Coronary artery (tissue), 2 donors: ENCODE results near the gene LSM14A.
"Not testable (repeated sequence)": the region's sequence is repeated elsewhere in the genome, so short reads cannot be mapped to it uniquely, and the experiment has no call there.

ENCODE experiments used
- DNase-seq: peaks from one replicate; pipeline ENCODE4 v3.0.0-alpha.2; 2017; ENCODE audit warnings: low spot score
- H3K27ac ChIP-seq, 2 donors: fragments of 200-600 bp; sonication (generic); one replicate each; pipeline ENCODE4 v1.5.1; 2016 to 2019
- H3K4me3 ChIP-seq: fragments of 200-600 bp; sonication (generic); 2 replicates; pipeline ENCODE4 v1.5.1; 2016; ENCODE audit warnings: mild to moderate bottlenecking, moderate library complexity
- CTCF ChIP-seq: fragments of 200-600 bp; sonication (generic); IDR thresholded peaks from one replicate; pipeline ENCODE4 v1.5.1; 2019; ENCODE audit warnings: antibody characterized with exemption

Gene LSM14A

GRCh38 chr19:34232566-34233481 lies 60.5 kb downstream of the LSM14A start:
- peak overlapping the region; percentile 48 for H3K4me3 ChIP-seq

GRCh38 chr19:34235425-34235940 lies 63.2 kb downstream of the LSM14A start:
- no peak for DNase-seq
- no peak for TF ChIP-seq CTCF
- no peak overlapping the region for H3K4me3 ChIP-seq
- no peak overlapping the region for H3K27ac ChIP-seq

More at GRCh38 chr19:34232566-34233481, 60.5 kb downstream of the LSM14A start:
- no peak for DNase-seq
- H3K27ac ChIP-seq: peak overlapping the region; percentile 23 to 88
- no peak for TF ChIP-seq CTCF

- no peak overlapping the region for H3K4me3 ChIP-seq
- no peak for TF ChIP-seq CTCF
- no peak for DNase-seq
- no peak overlapping the region for H3K27ac ChIP-seq
These were observed 64.0 kb downstream of the LSM14A start for GRCh38 chr19:34236035-34236987.

- DNase-seq: no peak
- TF ChIP-seq CTCF: no peak
- Histone ChIP-seq H3K27ac (no peak overlapping the region), H3K4me3 (no peak overlapping the region)
These were observed 65.0 kb downstream of the LSM14A start for GRCh38 chr19:34237283-34237682.

- peak; percentile 47 for DNase-seq
- Histone ChIP-seq H3K27ac (no peak overlapping the region), H3K4me3 (no peak overlapping the region)
- no peak for TF ChIP-seq CTCF
These were observed 65.6 kb downstream of the LSM14A start for GRCh38 chr19:34237939-34238338.

GRCh38 chr19:34241513-34242337 lies 69.4 kb downstream of the LSM14A start:
- Histone ChIP-seq H3K27ac (no peak overlapping the region), H3K4me3 (no peak overlapping the region)
- TF ChIP-seq CTCF: no peak
- DNase-seq: peak; percentile 36

GRCh38 chr19:34243138-34243875 lies 71.0 kb downstream of the LSM14A start:
- peak; percentile 4 for DNase-seq
- H3K27ac ChIP-seq, H3K4me3 ChIP-seq: not testable (repeated sequence)
